Activated CD8-positive, alpha-beta memory T cell treated with anti-CD3 and anti-CD28 coated beads for 1 hour (primary cell): Measurements from ENCODE around the gene RPS21.
"Not testable (repeated sequence)": the region's sequence is repeated elsewhere in the genome, so short reads cannot be mapped to it uniquely, and the experiment has no call there.

Experiments used
- DNase-seq, 2 donors: peaks; one replicate each; pipeline ENCODE4 v3.0.0-alpha.2; 2020; ENCODE audit warnings: low read depth in 1 of 2; ENCODE audit errors: extremely low read depth in 1 of 2

RPS21 gene

GRCh38 chr20:62422636-62423325 is 35.9 kb downstream of the RPS21 start:
- no peak for DNase-seq

GRCh38 chr20:62423326-62423706 is 36.4 kb downstream of the RPS21 start:
- no peak for DNase-seq

- no peak for DNase-seq
These were observed 37.6 kb downstream of the RPS21 start for GRCh38 chr20:62424249-62425107.

GRCh38 chr20:62425281-62426058 is 38.6 kb downstream of the RPS21 start:
- no peak for DNase-seq

- not testable (repeated sequence) for DNase-seq
These were observed 39.1 kb downstream of the RPS21 start for GRCh38 chr20:62426059-62426348.

GRCh38 chr20:62426699-62427131 is 39.8 kb downstream of the RPS21 start:
- DNase-seq: no peak

- DNase-seq: no peak
These were observed 40.5 kb downstream of the RPS21 start, which contains the start of gene RBBP8NL for GRCh38 chr20:62427172-62428001. Gene RBBP8NL (minus strand): TSS chr20:62427539. CDS start chr20:62419647, 7,892 bp downstream.

GRCh38 chr20:62428002-62428372 is 41.1 kb downstream of the RPS21 start:
- no peak for DNase-seq

- DNase-seq: no peak
These were observed 41.7 kb downstream of the RPS21 start for GRCh38 chr20:62428396-62429295.

GRCh38 chr20:62429455-62430310 is 42.8 kb downstream of the RPS21 start:
- DNase-seq: no peak

GRCh38 chr20:62430311-62430853 is 43.5 kb downstream of the RPS21 start:
- no peak for DNase-seq

GRCh38 chr20:62430866-62431447 is 44.1 kb downstream of the RPS21 start:
- DNase-seq: no peak

GRCh38 chr20:62433658-62434497 is 47.0 kb downstream of the RPS21 start:
- DNase-seq: no peak

- no peak for DNase-seq
These were observed 49.8 kb downstream of the RPS21 start for GRCh38 chr20:62436692-62437091.

- no peak for DNase-seq
These were observed 50.6 kb downstream of the RPS21 start for GRCh38 chr20:62437496-62437895.

- no peak for DNase-seq
These were observed 51.0 kb downstream of the RPS21 start for GRCh38 chr20:62437927-62438326.
